WTC11 (cell line): ENCODE results near the gene NR1I2.

Source experiments
- ATF3 ChIP-seq: sonication (generic); formaldehyde crosslinking; conservative IDR thresholded peaks from 2 replicates; pipeline ENCODE4 v1.8.1; 2022; ENCODE audit warnings: mild to moderate bottlenecking, missing genetic modification reagents
- CTCF ChIP-seq: fragments of 200-600 bp; IDR thresholded peaks from 2 replicates; pipeline ENCODE4 v1.8.0; 2022; ENCODE audit warnings: antibody characterized with exemption
- JUN ChIP-seq: sonication (generic); formaldehyde crosslinking; IDR thresholded peaks from 2 replicates; pipeline ENCODE4 v1.8.0; 2023; ENCODE audit warnings: mild to moderate bottlenecking, missing genetic modification reagents
- NFYB ChIP-seq: sonication (generic); formaldehyde crosslinking; conservative IDR thresholded peaks from 2 replicates; pipeline ENCODE4 v1.8.0; 2022; ENCODE audit warnings: low read depth, missing genetic modification reagents
- NR1H2 ChIP-seq: sonication (generic); formaldehyde crosslinking; IDR thresholded peaks from 2 replicates; pipeline ENCODE4 v1.9.0; 2021; ENCODE audit warnings: mild to moderate bottlenecking, moderate library complexity, missing genetic modification reagents
- TEAD4 ChIP-seq: sonication (generic); formaldehyde crosslinking; IDR thresholded peaks from 2 replicates; pipeline ENCODE4 v1.8.0; 2022; ENCODE audit warnings: mild to moderate bottlenecking, missing genetic modification reagents
- USF1 ChIP-seq: sonication (generic); formaldehyde crosslinking; IDR thresholded peaks from 2 replicates; pipeline ENCODE4 v1.8.0; 2022; ENCODE audit warnings: mild to moderate bottlenecking, missing genetic modification reagents
- ZNF317 ChIP-seq: sonication (generic); formaldehyde crosslinking; IDR thresholded peaks from 2 replicates; pipeline ENCODE4 v1.8.1; 2023; ENCODE audit warnings: low read depth, mild to moderate bottlenecking, moderate library complexity, missing genetic modification reagents, borderline replicate concordance
- TF ChIP-seq, protein P1 (sequence below): fragments of 250-450 bp; sonication (Bioruptor Pico); conservative IDR thresholded peaks from 2 replicates; pipeline ENCODE4 v1.9.0; 2021; ENCODE audit warnings: mild to moderate bottlenecking

DNA sequence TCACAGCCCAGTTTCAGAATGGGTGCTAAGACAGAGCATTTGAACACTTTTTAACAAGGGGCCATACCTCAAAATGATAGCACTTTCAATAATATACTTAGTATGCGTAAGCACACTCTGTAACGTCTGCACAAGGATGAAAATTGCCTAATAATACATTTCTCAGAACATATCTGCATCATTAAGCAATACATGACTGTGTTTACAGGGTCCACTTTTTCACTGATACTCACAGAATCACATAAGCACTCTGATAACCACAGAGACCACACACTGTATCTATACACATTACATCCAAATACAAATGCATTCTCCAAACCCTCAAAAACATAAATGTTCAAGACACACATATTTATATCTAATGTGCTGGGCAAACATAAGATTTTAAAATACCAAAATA lies 79.8 kb downstream of the NR1I2 start:
- no peak for TF ChIP-seq CTCF
- no peak for TF ChIP-seq USF1 (CRISPR knock-in tag)
- TF ChIP-seq ATF3 (CRISPR knock-in tag) = no peak
- TF ChIP-seq, protein P1, sequence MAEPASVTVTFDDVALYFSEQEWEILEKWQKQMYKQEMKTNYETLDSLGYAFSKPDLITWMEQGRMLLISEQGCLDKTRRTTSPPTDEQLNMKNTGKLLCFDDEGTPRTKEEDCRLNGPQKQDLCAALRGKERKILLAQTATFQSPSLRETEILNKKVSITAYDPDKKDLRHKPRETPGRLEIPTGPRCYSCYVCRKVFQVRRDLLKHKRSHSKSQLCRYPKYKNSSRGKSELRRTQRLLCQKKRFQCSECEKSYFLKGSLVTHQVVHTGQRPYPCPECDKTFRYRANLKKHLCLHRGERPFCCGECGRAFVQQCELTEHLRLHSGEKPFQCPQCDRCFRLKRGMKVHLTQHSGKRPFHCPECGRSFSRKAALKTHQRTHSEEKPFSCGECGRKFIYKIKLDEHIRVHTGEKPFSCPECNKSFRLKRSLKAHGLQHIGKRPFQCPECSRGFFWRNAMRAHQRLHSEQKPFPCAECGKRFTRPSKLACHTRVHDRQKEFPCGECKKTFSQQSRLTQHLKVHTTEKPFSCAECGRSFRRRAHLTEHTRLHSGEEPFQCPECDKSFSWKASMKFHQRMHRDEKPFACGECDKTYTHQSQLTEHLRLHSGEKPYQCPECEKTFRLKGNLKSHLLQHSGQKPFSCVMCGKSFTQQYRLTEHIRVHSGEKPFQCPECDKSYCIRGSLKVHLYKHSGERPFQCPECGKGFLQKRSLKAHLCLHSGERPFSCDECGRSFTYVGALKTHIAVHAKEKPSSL (CRISPR knock-in tag) = no peak
- TF ChIP-seq NR1H2 (CRISPR knock-in tag) = no peak
- no peak for TF ChIP-seq NFYB (CRISPR knock-in tag)
- no peak for TF ChIP-seq JUN
- no peak for TF ChIP-seq TEAD4
- no peak for TF ChIP-seq ZNF317 (CRISPR knock-in tag)
